Heart right ventricle (tissue), 16 donors: Measurements from ENCODE around the gene C1QTNF5. TPM values are rescaled to one million over a fixed set of nuclear protein-coding genes. Genes with fewer than 3 reads are reported as not detected.

Source experiments
- ATAC-seq, 8 donors: fragments of 200-7000 bp; cut with Tn5 transposase; one replicate each; pipeline ENCODE4 v1.9.1; 2020; ENCODE audit warnings: mild to moderate bottlenecking in 8 of 8, moderate library complexity in 8 of 8, moderate number of reproducible peaks in 1 of 8
- DNase-seq, 2 donors: peaks; one replicate each; pipeline ENCODE4 v3.0.0-alpha.2; 2020
- H3K27ac ChIP-seq, 10 donors: fragments of 200-600 bp; sonication (generic) in 2 of 10; one replicate each; pipeline versions ENCODE4 v1.5.0 to v1.8.0; 2020 to 2022; ENCODE audit warnings: mild to moderate bottlenecking in 3 of 10
- H3K27me3 ChIP-seq, 7 donors: fragments of 200-600 bp; one replicate each; pipeline ENCODE4 v1.8.0; 2021 to 2022; ENCODE audit warnings: mild to moderate bottlenecking in 2 of 7
- H3K36me3 ChIP-seq, 9 donors: fragments of 200-600 bp; sonication (generic) in 1 of 9; one replicate each; pipeline versions ENCODE4 v1.5.0 to v1.8.0; 2020 to 2022; ENCODE audit warnings: mild to moderate bottlenecking in 2 of 9
- H3K4me1 ChIP-seq, 9 donors: fragments of 200-600 bp; sonication (generic) in 1 of 9; one replicate each; pipeline versions ENCODE4 v1.5.0 to v1.8.0; 2020 to 2022; ENCODE audit warnings: mild to moderate bottlenecking in 4 of 9
- H3K4me3 ChIP-seq, 10 donors: fragments of 200-600 bp; sonication (generic) in 2 of 10; one replicate each; pipeline versions ENCODE4 v1.5.0 to v1.8.0; 2020 to 2022; ENCODE audit warnings: mild to moderate bottlenecking in 7 of 10, moderate library complexity in 2 of 10
- H3K9me3 ChIP-seq, 11 donors: fragments of 200-600 bp in 10 of 11; sonication (generic) in 2 of 11; one replicate each; pipeline versions ENCODE4 v1.5.0 to v1.8.0; 2013 to 2022; ENCODE audit warnings: mild to moderate bottlenecking in 2 of 11, control low read depth in 1 of 11, moderate library complexity in 1 of 11
- CTCF ChIP-seq, 9 donors: fragments of 200-600 bp; sonication (generic) in 2 of 9; IDR thresholded peaks; one replicate each; pipeline versions ENCODE4 v1.5.0 to v1.8.0; 2021 to 2022; ENCODE audit warnings: antibody characterized with exemption in 9 of 9, mild to moderate bottlenecking in 5 of 9, moderate library complexity in 1 of 9
- WGBS, 2 donors: extraction: QIAGEN DNeasy Blood & Tissue Kit; methylation state at CpG; one replicate each; pipeline ENCODE4 v1.1.7; 2013; ENCODE audit warnings: inconsistent platforms in 1 of 2; 5-methylcytosine and 5-hydroxymethylcytosine counted together
- intact Hi-C, 10 donors: fragments of 100-400 bp; cut with DNase I; formaldehyde crosslinking; loops; one replicate each; pipeline versions ENCODE4 v1.11.1 to v1.14.2; 2022
- polyA plus RNA-seq, 2 donors: library from polyadenylated mRNA; stranded (reverse); fragments of 200-250 nt; gene quantifications; one replicate each; pipeline ENCODE4 v1.2.3, GENCODE V29; 2013
- total RNA-seq, 10 donors: library from RNA; stranded (reverse); fragmentation: NEBNext Ultra II Directional in 3 of 10; extraction: Animal tissue kit (Norgen Biotek cat#: 25700) in 3 of 10; gene quantifications; one replicate each; pipeline versions ENCODE4 v1.2.1 to v1.2.4, GENCODE V29; 2021 to 2023
- donor health status: Arrhythmogenic right ventricular cardiomyopathy.
- donor health status: ischemic (EF 13 %, LVEDD 7.1; RV severe dilation, severe dysfunction).
- donor health status: healthy with polysubstance abuse.
- donor health status: DM: no; HTN: yes; CAD: no.
- donor health status: DM: no; HTN: no; CAD: no.
- donor health status: ischemic (EF 25% LVEDD 6.9; RV normal size, moderate dysfunction).
- donor health status: ischemic (EF 25% LVEDD 5.7; RV mildly dilated, moderate dysfunction).
- donor health status: healthy.
- donor health status: DM: yes; HTN: yes; CAD: no.
- donor health status: Ischemic cardiomyopathy.
- donor health status: ischemic (EF 35%, LVEDD 5.7; RV mildly dilated, moderate dysfunction).
- donor health status: nonischemic (EF 11% LVEDD 7.7; RV severe dilation, severe dysfunction).
- donor health status: DM: yes; HTN: yes; CAD: no.
- donor health status: PGD.
- donor health status: ischemic (EF 29% LVEDD 5.4; RV normal size, mild dysfunction).
- donor health status: nonischemic (EF 23%, LVEDD 6.1; RV moderate dilation, normal function).

C1QTNF5 gene
- total and polyA plus RNA-seq, 12 donors = 11.4 to 35.7 (median 21.8) TPM

GRCh38 chr11:119314726-119315125, 26.0 kb downstream of the C1QTNF5 start:
- intact Hi-C loops = loop anchor here in 2 of 10 donors (5.0 to 10.0 kb wide), 2 partner anchors 107 to 220 kb away; partner anchors contain the start of gene CBL (in 1 of the 2)
- Histone ChIP-seq H3K4me3 (peak overlapping the region in 9 of 10 donors; percentile 53 to 94 (median 84)), H3K9me3 (no peaks in the 10 kb centered on the region), H3K4me1 (peaks cover 11 to 73% (median 48%) of the 10 kb centered on the region in 9 donors), H3K36me3 (peaks cover 0 to 56% (median 40%) of the 10 kb centered on the region in 9 donors), H3K27me3 (peaks cover 0 to 52% (median 0%) of the 10 kb centered on the region in 7 donors), H3K27ac (peak overlapping the region in 9 of 10 donors; percentile 85 to 99 (median 92))
- no peak for TF ChIP-seq CTCF (IDR thresholded peaks at IDR 0.05)
- DNase-seq (no peak), ATAC-seq (no peak)
- 77 to 81% methylated on average over 18 of the region's 18 CpGs for WGBS, 2 donors

GRCh38 chr11:119310682-119311052, 30.0 kb downstream of the C1QTNF5 start:
- peaks cover 0 to 94% (median 54%) of the 10 kb centered on the region in 9 donors for H3K36me3 ChIP-seq
- peak overlapping the region in 6 of 10 donors; percentile 4 to 36 (median 22) for H3K27ac ChIP-seq
- TF ChIP-seq CTCF (IDR thresholded peaks at IDR 0.05) = no peak
- intact Hi-C loops = loop anchor here in 1 of 10 donors (10.0 kb wide), 1 partner anchor 216 kb away; a partner anchor contains a TSS
- WGBS, 2 donors = 68 to 75% methylated on average over 20 of the region's 20 CpGs
- DNase-seq (no peak), ATAC-seq (peak in 1 of 8 donors; percentile 4)
- peaks cover 0 to 54% (median 20%) of the 10 kb centered on the region in 9 donors for H3K4me1 ChIP-seq
- peaks cover 0 to 17% (median 0%) of the 10 kb centered on the region in 7 donors for H3K27me3 ChIP-seq
- H3K9me3 ChIP-seq = no peaks in the 10 kb centered on the region
- H3K4me3 ChIP-seq = no peak overlapping the region

GRCh38 chr11:119309953-119310681, 30.6 kb downstream of the C1QTNF5 start:
- WGBS, 2 donors = 80 to 83% methylated on average over 17 of the region's 17 CpGs
- Histone ChIP-seq H3K27me3 (peaks cover 0 to 11% (median 0%) of the 10 kb centered on the region in 7 donors), H3K36me3 (peaks cover 0 to 99% (median 54%) of the 10 kb centered on the region in 9 donors), H3K4me1 (peaks cover 0 to 48% (median 15%) of the 10 kb centered on the region in 9 donors), H3K9me3 (no peaks in the 10 kb centered on the region), H3K4me3 (no peak overlapping the region), H3K27ac (peak overlapping the region in 4 of 10 donors; percentile 4 to 36 (median 22))
- TF ChIP-seq CTCF (IDR thresholded peaks at IDR 0.05) = no peak
- no peak for DNase-seq
- intact Hi-C loops = loop anchor here in 1 of 10 donors (10.0 kb wide), 1 partner anchor 215 kb away; a partner anchor contains a TSS
- no peak for ATAC-seq

GRCh38 chr11:119309411-119309810, 31.3 kb downstream of the C1QTNF5 start:
- H3K4me1 ChIP-seq = peaks cover 0 to 41% (median 8%) of the 10 kb centered on the region in 9 donors
- H3K4me3 ChIP-seq = no peak overlapping the region
- ATAC-seq (no peak), DNase-seq (no peak)
- no peaks in the 10 kb centered on the region for H3K9me3 ChIP-seq
- intact Hi-C loops = no loop called here
- no peak overlapping the region for H3K27ac ChIP-seq
- TF ChIP-seq CTCF (IDR thresholded peaks at IDR 0.05) = no peak
- WGBS, 2 donors = 86 to 89% methylated on average over 11 of the region's 11 CpGs
- peaks cover 0 to 99% (median 49%) of the 10 kb centered on the region in 9 donors for H3K36me3 ChIP-seq
- H3K27me3 ChIP-seq = peaks cover 0 to 4% (median 0%) of the 10 kb centered on the region in 7 donors
